OCI-LY1 (cell line): ENCODE data around the gene NUAK1.

Experiments used
- H2AFZ ChIP-seq: fragments of 200-600 bp; sonication (generic), shearing (Covaris generic); 2 replicates; pipeline ENCODE4 v1.6.0; 2014; ENCODE audit warnings: antibody characterized with exemption, mild to moderate bottlenecking, low read length
- H3F3A ChIP-seq: fragments of 200-600 bp; sonication (generic), shearing (Covaris generic); 2 replicates; pipeline ENCODE4 v1.6.0; 2014; ENCODE audit warnings: mild to moderate bottlenecking, antibody characterized with exemption, low read length, moderate library complexity; ENCODE audit not compliant: insufficient read depth
- H3K27ac ChIP-seq: fragments of 200-600 bp; sonication (generic); 2 replicates; pipeline ENCODE4 v1.5.1; 2014; ENCODE audit warnings: low read length, mixed run types, mild to moderate bottlenecking, low read depth; ENCODE audit not compliant: poor library complexity, severe bottlenecking
- H3K27me3 ChIP-seq: fragments of 200-600 bp; sonication (generic); 2 replicates; pipeline ENCODE4 v1.6.0; 2014; ENCODE audit warnings: antibody characterized with exemption, mild to moderate bottlenecking, low read length, moderate library complexity; ENCODE audit not compliant: insufficient read depth
- H3K36me3 ChIP-seq: fragments of 200-600 bp; sonication (generic); 2 replicates; pipeline ENCODE4 v1.6.1; 2014; ENCODE audit warnings: mild to moderate bottlenecking, antibody characterized with exemption, low read length, moderate library complexity, mixed read lengths; ENCODE audit not compliant: insufficient read depth
- H3K4me1 ChIP-seq: fragments of 200-600 bp; sonication (generic); 2 replicates; pipeline ENCODE4 v1.5.1; 2014; ENCODE audit warnings: mild to moderate bottlenecking, low read length, moderate library complexity; ENCODE audit not compliant: insufficient read depth, severe bottlenecking
- H3K4me2 ChIP-seq: fragments of 200-600 bp; sonication (generic), shearing (Covaris generic); 2 replicates; pipeline ENCODE4 v1.6.1; 2014; ENCODE audit warnings: low read length
- H3K4me3 ChIP-seq: fragments of 200-600 bp; sonication (generic); 2 replicates; pipeline ENCODE4 v1.5.1; 2014; ENCODE audit warnings: low read length, low read depth, mild to moderate bottlenecking, mixed read lengths; ENCODE audit not compliant: poor library complexity, severe bottlenecking
- H3K79me2 ChIP-seq: fragments of 200-600 bp; shearing (Covaris generic); 2 replicates; pipeline ENCODE4 v1.6.1; 2016; ENCODE audit warnings: mixed run types, low read length, mixed read lengths; ENCODE audit not compliant: insufficient read depth
- H3K9ac ChIP-seq: fragments of 200-600 bp; sonication (generic), shearing (Covaris generic); 2 replicates; pipeline ENCODE4 v1.6.1; 2014; ENCODE audit warnings: mild to moderate bottlenecking, low read length, mixed read lengths
- H3K9me2 ChIP-seq: fragments of 200-600 bp; sonication (generic), shearing (Covaris generic); 2 replicates; pipeline ENCODE4 v1.6.1; 2014; ENCODE audit warnings: low read depth, mild to moderate bottlenecking, low read length, mixed read lengths
- H3K9me3 ChIP-seq: fragments of 200-600 bp; shearing (Covaris generic); 2 replicates; pipeline ENCODE4 v1.6.1; 2014; ENCODE audit warnings: low read length, mixed read lengths
- H4K20me1 ChIP-seq: fragments of 200-600 bp; sonication (generic), shearing (Covaris generic); 2 replicates; pipeline ENCODE4 v1.6.0; 2016; ENCODE audit warnings: mild to moderate bottlenecking, low read length; ENCODE audit not compliant: insufficient read depth
- CTCF ChIP-seq: fragments of 200-600 bp; sonication (generic), shearing (Covaris generic); IDR thresholded peaks from 2 replicates; pipeline ENCODE4 v1.5.1; 2017; ENCODE audit warnings: mild to moderate bottlenecking, antibody characterized with exemption, low read length, moderate library complexity, mixed read lengths
- EZH2 ChIP-seq: fragments of 200-600 bp; sonication (generic), shearing (Covaris generic); IDR thresholded peaks from 2 replicates; pipeline ENCODE4 v1.8.0; 2017; ENCODE audit warnings: borderline replicate concordance, mixed run types, mild to moderate bottlenecking, antibody characterized with exemption, low read length, moderate library complexity, mixed read lengths

NUAK1 gene

DNA sequence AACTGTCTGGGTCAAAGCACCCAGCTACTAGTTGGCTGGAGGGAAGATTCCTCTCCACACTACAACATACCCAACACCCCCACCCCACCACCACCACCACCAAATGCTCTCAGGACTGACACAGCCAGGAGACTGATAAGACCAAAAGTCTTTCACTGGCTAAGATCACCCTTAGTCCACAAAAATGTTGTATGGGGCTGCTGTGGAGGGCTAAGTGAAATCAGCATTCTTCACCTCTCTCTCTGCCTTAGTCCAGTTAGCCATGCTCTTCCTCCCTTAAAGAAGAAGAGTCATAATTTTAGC is 106.2 kb downstream of the NUAK1 start:
- no peaks in the 10 kb centered on the region for H3K9me3 ChIP-seq
- TF ChIP-seq EZH2 (no peak), CTCF (no peak)
- H3K4me1 ChIP-seq = no peaks in the 10 kb centered on the region
- no peak overlapping the region for H2AFZ ChIP-seq
- H3K4me3 ChIP-seq = no peak overlapping the region
- H3K4me2 ChIP-seq = no peak overlapping the region
- no peak overlapping the region for H3K9ac ChIP-seq
- no peaks in the 10 kb centered on the region for H3K9me2 ChIP-seq
- H4K20me1 ChIP-seq = no peaks in the 10 kb centered on the region
- no peaks in the 10 kb centered on the region for H3K79me2 ChIP-seq
- no peaks in the 10 kb centered on the region for H3K27me3 ChIP-seq
- H3K36me3 ChIP-seq = no peaks in the 10 kb centered on the region
- no peaks in the 10 kb centered on the region for H3F3A ChIP-seq
- H3K27ac ChIP-seq = no peak overlapping the region

- Histone ChIP-seq H3K4me1 (no peaks in the 10 kb centered on the region), H3K27ac (no peak overlapping the region), H3K4me2 (no peak overlapping the region), H4K20me1 (no peaks in the 10 kb centered on the region), H3K79me2 (no peaks in the 10 kb centered on the region), H3K36me3 (no peaks in the 10 kb centered on the region), H3F3A (no peaks in the 10 kb centered on the region), H3K9me2 (no peaks in the 10 kb centered on the region), H3K9ac (no peak overlapping the region), H3K9me3 (no peaks in the 10 kb centered on the region), H3K4me3 (no peak overlapping the region), H2AFZ (no peak overlapping the region), H3K27me3 (no peaks in the 10 kb centered on the region)
- TF ChIP-seq CTCF = no peak
- no peak for TF ChIP-seq EZH2
These were observed 106.8 kb downstream of the NUAK1 start for GRCh38 chr12:106031761-106032622.

GRCh38 chr12:106030210-106031071 is 108.3 kb downstream of the NUAK1 start:
- Histone ChIP-seq H3K27ac (no peak overlapping the region), H4K20me1 (no peaks in the 10 kb centered on the region), H3K4me1 (no peaks in the 10 kb centered on the region), H3K9me3 (no peaks in the 10 kb centered on the region), H3K4me2 (no peak overlapping the region), H2AFZ (no peak overlapping the region), H3K9me2 (no peaks in the 10 kb centered on the region), H3K36me3 (no peaks in the 10 kb centered on the region), H3F3A (no peaks in the 10 kb centered on the region), H3K4me3 (no peak overlapping the region), H3K27me3 (no peaks in the 10 kb centered on the region), H3K79me2 (no peaks in the 10 kb centered on the region), H3K9ac (no peak overlapping the region)
- no peak for TF ChIP-seq EZH2
- TF ChIP-seq CTCF = no peak
